Activated CD4-positive, alpha-beta memory T cell treated with anti-CD3 and anti-CD28 coated beads, Interleukin-2, amount 10 ng/mL, durations not matched to agents 7 days and 5 days (primary cell): ENCODE measurements around the gene RASD1. TPM values are rescaled to one million over a fixed set of nuclear protein-coding genes. Genes with fewer than 3 reads are reported as not detected.

Experiments
- CTCF ChIA-PET: fragments of 350-600 bp; sonication (Branson Sonifier 250); formaldehyde crosslinking; loops from one replicate; lab custom pipeline; 2021; ENCODE audit warnings: antibody characterized with exemption, inconsistent platforms; lab: Charles Lee
- POLR2A ChIA-PET: fragments of 350-600 bp; sonication (Branson Sonifier 250); formaldehyde crosslinking; loops from one replicate; lab custom pipeline; 2021; ENCODE audit warnings: antibody characterized with exemption; lab: Charles Lee
- DNase-seq: peaks from one replicate; pipeline ENCODE4 v3.0.0-alpha.2; 2020
- H3K27ac Mint-ChIP-seq: one replicate; pipeline ENCODE4 v1.8.0; 2021; ENCODE audit warnings: mild to moderate bottlenecking, mixed read lengths
- H3K27me3 Mint-ChIP-seq: one replicate; pipeline ENCODE4 v1.8.0; 2021; ENCODE audit warnings: mixed read lengths
- H3K36me3 Mint-ChIP-seq: one replicate; pipeline ENCODE4 v1.8.0; 2021; ENCODE audit warnings: low read depth, mixed read lengths
- H3K4me1 Mint-ChIP-seq: one replicate; pipeline ENCODE4 v1.8.0; 2021; ENCODE audit warnings: mixed read lengths
- H3K4me3 Mint-ChIP-seq: one replicate; pipeline ENCODE4 v1.8.0; 2021; ENCODE audit warnings: mild to moderate bottlenecking, mixed read lengths
- H3K9me3 Mint-ChIP-seq: one replicate; pipeline ENCODE4 v1.8.0; 2021; ENCODE audit warnings: mixed read lengths
- total RNA-seq, 2 experiments: library from RNA; stranded (reverse); gene quantifications; one replicate each; pipeline ENCODE4 v1.2.3, GENCODE V29; 2021

Gene RASD1
- total RNA-seq, 2 experiments from 2014 or later = 1.5 to 2.0 TPM

DNA sequence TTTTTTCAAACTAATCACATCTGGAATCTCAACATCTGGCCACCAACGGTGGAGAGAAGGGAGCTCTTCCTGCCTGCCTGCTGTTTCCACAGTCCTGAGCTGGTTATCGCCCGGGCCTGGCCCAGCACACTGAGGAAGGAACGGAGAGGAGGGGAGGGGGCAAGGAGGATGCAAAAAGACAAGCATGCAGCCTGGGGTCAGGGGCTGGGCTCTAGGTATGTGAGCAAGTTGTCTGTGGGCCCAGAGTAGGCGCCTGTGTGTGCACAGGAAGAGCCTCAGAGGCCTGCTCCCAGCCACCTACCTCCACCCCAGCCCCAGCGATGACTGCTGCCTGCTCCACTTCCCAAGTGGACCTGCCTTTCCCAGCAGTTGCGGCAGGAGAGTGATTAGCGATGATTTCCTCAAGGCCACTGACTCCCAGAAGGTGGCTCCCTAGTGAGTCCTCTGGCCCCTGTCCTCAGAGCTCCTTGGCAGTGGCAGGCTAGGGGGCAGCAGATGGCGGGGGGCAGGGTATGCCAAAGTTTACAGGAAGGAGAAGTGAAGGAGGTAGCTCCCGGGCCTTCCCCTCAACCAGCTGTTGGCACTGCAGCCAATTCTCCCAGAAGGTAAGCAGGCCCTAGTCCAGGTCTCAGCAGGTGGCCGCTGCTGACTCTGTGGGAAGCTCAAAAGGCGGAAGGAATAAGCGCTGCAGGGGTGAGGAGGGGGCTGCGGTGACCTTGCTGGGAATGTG is 27.0 kb upstream of the RASD1 start:
- Mint-ChIP-seq H3K27ac (no peak overlapping the region), H3K36me3 (no peaks in the 10 kb centered on the region), H3K27me3 (no peaks in the 10 kb centered on the region), H3K4me3 (no peak overlapping the region), H3K9me3 (no peaks in the 10 kb centered on the region), H3K4me1 (no peaks in the 10 kb centered on the region)
- no peak for DNase-seq
- CTCF ChIA-PET = no interaction called here
- POLR2A ChIA-PET = no interaction called here

DNA sequence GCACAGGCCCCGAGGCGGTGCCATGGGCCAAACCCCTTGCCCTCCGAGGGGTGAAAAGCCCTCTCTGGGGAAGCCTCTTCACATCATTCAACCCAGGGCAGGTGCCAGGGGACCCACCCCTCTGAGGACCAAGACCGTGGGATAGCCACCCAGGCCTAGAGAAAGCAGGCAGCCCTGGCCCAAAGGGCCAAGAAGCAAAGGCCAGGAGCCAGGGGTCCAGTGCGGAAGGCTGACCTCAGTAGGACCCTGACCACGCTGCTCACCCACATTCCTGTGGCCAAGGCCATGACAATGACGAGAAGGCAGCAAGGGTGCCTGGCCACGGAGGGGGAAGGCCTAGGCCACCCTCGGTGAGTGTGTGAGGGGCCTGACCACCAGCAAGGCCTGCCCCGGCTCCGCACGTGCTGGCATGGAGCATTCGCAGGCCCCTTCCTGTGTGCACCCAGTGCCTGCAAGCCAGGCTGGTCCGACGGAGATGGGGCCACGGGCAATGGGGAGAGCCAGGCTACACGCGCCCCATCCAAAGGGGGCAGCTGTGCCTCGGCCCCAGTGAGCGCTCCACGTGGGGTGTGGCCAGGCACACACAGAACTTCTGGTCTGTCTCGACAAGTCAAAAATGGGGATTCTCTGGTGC is 24.5 kb upstream of the RASD1 start:
- no peak overlapping the region for H3K4me3 Mint-ChIP-seq
- DNase-seq = no peak
- ChIA-PET CTCF (no interaction called here), POLR2A (no interaction called here)
- no peaks in the 10 kb centered on the region for H3K27me3 Mint-ChIP-seq
- no peaks in the 10 kb centered on the region for H3K9me3 Mint-ChIP-seq
- no peaks in the 10 kb centered on the region for H3K36me3 Mint-ChIP-seq
- H3K27ac Mint-ChIP-seq = no peak overlapping the region
- H3K4me1 Mint-ChIP-seq = no peaks in the 10 kb centered on the region

DNA sequence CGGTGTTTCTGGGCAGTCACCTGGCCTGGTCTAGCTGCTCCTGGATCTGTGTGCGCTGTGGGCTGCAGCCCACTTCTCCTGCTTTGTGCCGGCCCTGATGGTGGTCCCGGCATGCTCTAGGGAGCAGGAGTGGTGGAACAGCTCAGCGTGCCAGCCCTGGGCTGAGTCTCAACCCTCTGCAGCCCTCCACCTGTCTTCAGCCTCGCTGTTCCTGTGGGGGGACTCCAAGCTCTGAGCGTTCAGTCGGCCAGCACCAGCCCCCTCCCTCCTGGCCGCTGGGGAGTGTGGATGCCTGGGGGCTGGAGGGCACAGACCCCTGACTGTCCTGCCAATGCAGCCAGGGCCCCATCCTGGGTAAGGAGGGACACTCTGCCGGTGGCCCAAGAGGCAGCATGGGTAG is 23.7 kb upstream of the RASD1 start:
- Mint-ChIP-seq H3K4me1 (no peaks in the 10 kb centered on the region), H3K36me3 (no peaks in the 10 kb centered on the region), H3K4me3 (no peak overlapping the region), H3K27me3 (no peaks in the 10 kb centered on the region), H3K27ac (no peak overlapping the region), H3K9me3 (no peaks in the 10 kb centered on the region)
- ChIA-PET POLR2A (no interaction called here), CTCF (no interaction called here)
- no peak for DNase-seq

DNA sequence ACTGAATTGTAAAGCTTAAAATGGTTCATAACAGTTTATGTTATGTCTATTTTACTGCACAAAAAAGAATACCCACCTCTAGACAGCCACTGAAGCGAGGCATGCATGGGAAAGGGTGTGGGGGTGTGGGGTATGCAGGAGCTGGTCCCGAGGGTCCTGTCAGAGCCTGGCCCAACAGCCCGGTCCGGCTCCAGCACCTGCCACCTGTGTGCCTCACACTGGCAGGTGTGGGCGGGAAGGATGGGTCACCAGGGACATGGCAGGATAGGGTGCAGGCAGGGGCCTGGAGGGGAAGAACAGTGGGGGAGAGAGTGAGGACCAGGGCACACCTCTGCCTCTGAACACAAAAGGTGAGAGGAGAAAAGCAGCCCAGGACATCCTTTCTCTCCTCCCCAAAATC is 22.8 kb upstream of the RASD1 start:
- no peak overlapping the region for H3K4me3 Mint-ChIP-seq
- H3K4me1 Mint-ChIP-seq = no peaks in the 10 kb centered on the region
- no peak for DNase-seq
- H3K36me3 Mint-ChIP-seq = no peaks in the 10 kb centered on the region
- POLR2A ChIA-PET = no interaction called here
- no peaks in the 10 kb centered on the region for H3K27me3 Mint-ChIP-seq
- CTCF ChIA-PET = no interaction called here
- H3K9me3 Mint-ChIP-seq = no peaks in the 10 kb centered on the region
- no peak overlapping the region for H3K27ac Mint-ChIP-seq

DNA sequence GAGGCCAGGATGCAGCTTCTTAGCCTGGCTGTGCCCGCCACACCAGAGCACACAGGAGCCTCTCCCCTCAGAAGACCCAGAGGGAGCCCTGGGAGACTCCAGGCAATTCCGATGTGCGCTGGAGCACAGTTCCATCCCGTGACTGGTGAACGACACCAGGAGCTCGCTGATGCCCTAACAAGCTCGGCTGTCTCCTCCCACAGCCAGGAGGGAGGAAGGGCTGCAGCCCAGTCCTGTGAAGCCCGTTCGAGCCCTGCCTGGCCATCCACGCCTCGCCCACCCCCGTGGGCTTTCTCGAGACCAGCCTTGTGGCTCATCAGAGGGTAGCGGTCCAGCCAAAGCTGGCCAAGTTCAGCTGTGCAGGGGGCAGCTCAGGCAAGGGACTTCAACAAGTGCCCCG is 21.8 kb upstream of the RASD1 start:
- H3K9me3 Mint-ChIP-seq = no peaks in the 10 kb centered on the region
- no peaks in the 10 kb centered on the region for H3K27me3 Mint-ChIP-seq
- DNase-seq = no peak
- H3K27ac Mint-ChIP-seq = no peak overlapping the region
- POLR2A ChIA-PET = no interaction called here
- no peaks in the 10 kb centered on the region for H3K36me3 Mint-ChIP-seq
- CTCF ChIA-PET = no interaction called here
- H3K4me3 Mint-ChIP-seq = no peak overlapping the region
- no peaks in the 10 kb centered on the region for H3K4me1 Mint-ChIP-seq

DNA sequence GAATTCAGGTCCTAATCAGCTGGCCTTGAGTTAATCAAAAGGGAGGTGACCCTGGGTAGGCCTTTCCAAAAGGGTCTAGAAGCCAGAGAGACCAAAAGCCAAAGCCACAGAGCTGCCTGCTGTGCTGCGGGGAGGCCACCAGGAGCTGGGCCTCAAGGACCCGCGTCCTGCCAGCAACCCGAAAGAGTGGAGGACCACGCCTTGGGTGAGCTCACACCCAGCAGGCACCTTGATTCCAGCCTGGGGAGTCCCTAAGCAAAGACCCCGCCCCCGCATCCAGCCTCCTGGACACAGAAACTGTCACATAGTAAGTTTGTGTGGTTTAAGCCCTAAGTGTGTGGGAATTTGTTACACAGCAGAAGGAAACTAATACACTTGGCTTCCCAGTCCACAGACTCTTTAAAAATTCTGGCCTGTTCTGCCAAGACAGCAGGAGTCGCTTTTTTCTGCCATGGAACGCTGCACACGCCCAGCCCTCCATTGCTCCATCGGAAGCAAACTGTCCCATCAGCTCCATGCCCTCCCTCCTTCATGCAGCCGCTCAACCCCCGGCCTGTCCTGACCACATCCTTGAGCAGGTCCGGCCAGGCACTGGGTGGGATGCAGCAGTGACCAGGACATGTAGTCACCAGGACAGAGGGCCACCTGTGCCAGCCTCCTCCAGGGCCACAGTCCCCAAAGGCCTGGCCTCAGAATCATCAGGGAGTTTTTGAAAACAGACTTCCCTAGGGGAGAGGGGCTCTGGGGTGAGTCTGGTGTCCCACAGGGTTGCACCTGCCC is 20.9 kb upstream of the RASD1 start:
- Mint-ChIP-seq H3K9me3 (no peaks in the 10 kb centered on the region), H3K27me3 (no peaks in the 10 kb centered on the region), H3K27ac (no peak overlapping the region), H3K36me3 (no peaks in the 10 kb centered on the region), H3K4me3 (no peak overlapping the region), H3K4me1 (no peaks in the 10 kb centered on the region)
- CTCF ChIA-PET = interaction anchor here (1.0 kb wide), 1 partner anchor 21 kb away, joined by 3 read pairs; the partner anchor contains the start of gene RASD1
- DNase-seq = no peak
- POLR2A ChIA-PET = no interaction called here

DNA sequence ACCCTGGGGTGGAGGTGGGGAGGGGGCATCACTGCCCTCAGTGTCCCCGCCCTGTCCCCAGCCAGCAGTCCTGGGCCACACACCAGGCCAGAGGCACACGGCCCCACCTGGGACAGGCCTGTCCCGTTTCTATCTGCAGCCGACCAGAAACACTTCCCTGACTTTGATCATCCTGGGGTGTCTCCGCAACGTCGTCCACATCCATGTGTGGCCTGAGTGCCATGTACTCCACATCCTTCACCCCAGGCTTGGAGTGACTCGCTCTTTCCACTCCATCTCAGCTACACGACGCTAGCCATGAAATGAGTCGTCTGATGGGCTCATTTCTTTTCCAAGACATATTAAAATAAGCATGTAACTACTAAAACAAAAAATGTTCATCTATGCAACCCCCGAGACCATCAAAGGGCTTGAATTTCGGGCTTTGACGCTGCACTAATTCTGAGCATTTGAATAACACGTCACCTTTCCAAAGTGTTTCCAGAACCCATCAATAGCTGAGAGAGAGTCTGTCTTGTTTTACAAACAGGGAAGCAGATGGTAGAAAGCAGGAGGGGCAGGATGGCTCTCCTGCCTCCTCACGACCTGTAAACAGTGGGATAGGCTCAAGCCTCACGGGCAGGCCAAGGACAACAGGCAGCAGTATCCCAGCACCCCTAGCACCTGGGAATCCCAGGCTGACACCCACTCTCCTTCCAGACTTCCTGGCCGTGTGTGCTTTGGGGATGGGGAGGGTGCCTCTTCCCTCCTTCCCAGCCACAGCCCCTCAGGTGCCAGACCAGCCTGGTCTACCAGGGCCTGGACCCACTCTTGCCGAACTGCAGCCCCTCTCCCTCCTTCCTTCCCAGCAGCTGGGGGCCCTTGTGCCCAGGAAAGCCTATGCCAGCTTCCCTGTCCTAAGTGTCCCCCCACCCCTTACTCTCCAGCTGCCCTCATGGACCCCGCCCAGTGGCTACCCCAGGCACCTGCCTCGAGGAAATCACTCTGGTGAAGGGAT is 20.0 kb upstream of the RASD1 start:
- no peak for DNase-seq
- H3K4me3 Mint-ChIP-seq = no peak overlapping the region
- no peaks in the 10 kb centered on the region for H3K27me3 Mint-ChIP-seq
- no peak overlapping the region for H3K27ac Mint-ChIP-seq
- ChIA-PET POLR2A (no interaction called here), CTCF (no interaction called here)
- no peaks in the 10 kb centered on the region for H3K36me3 Mint-ChIP-seq
- H3K4me1 Mint-ChIP-seq = no peaks in the 10 kb centered on the region
- no peaks in the 10 kb centered on the region for H3K9me3 Mint-ChIP-seq

DNA sequence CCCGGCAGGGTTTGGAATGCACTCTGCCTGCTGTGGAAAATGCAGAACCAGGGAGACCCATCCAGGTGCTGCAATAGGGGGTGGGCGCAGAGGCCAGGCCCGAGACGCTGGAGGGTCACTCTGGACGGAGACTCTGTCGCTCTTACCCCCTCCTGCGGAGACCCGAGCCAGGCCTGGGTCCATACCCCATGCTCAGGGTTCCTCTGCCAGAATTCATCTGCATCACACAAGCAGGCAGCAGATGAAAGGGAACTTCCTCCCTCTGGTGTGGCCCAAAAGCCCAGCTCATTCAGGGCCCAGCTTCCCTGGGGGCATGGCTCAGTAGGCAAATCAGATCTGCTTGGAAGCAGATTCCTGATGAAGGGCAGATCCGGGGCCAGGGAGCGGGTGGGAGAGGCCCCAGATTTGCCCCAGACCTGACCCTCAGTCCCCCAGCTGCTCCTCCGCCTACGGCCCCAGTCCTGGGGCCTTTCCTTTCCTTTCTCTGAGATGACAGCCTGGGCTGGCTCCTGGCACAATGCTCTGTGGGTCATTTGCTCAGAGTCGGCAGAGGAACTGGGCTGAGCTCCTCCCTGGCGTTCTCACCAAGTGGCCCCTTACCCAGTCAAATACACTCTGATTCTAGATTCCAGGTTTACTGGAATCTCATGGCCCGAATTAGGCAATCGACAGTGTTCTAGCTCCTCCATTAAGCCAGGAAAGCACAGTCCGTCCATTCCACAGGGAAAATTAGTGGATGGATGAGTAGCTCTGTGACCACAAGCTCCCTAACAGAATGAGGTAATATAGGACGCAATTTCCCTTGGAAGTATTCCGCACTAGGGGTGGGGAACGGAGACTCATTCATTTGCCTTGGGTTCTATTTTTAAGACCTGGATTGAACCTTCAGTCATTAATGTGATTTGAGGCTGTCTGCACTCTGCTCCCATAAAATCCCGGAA is 19.1 kb upstream of the RASD1 start:
- Mint-ChIP-seq H3K27me3 (no peaks in the 10 kb centered on the region), H3K4me3 (no peak overlapping the region), H3K36me3 (no peaks in the 10 kb centered on the region), H3K9me3 (no peaks in the 10 kb centered on the region), H3K27ac (no peak overlapping the region), H3K4me1 (peaks cover 7% of the 10 kb centered on the region)
- CTCF ChIA-PET = interaction anchor here (0.6 kb wide), 1 partner anchor 128 kb away, joined by 4 read pairs; no protein-coding TSS in a partner anchor
- no peak for DNase-seq
- POLR2A ChIA-PET = no interaction called here

DNA sequence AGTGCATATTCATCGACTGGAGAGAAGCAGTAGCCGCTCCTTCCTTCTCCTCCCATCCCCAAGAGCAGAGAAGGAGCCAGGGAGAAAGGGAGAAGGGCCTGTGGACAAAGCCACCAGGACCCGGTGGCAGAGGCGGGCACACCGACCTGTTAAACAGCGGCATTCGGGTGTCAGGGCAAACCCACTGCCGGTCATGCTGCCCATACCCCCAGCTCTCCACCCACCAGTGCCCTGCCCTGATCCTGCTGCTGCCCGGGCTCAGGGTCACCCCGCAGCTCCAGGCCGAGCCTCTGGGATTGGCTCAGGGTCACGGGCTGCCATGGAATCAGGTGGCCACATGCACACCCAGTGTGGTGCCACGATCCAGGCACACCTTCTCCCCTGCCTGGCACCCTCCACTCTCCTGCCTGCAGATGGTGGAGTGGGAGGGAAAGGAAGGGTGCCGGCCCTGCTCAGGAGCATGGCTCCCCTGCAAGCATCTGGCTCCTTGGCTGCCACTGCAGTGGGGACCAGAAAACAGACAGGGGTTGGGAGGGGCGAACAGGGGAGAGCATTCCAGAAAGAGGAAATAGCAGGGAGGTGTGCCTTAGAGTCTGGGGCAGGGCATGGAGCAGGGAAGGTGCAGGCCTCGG is 18.3 kb upstream of the RASD1 start:
- Mint-ChIP-seq H3K27ac (no peak overlapping the region), H3K4me3 (no peak overlapping the region), H3K27me3 (no peaks in the 10 kb centered on the region), H3K4me1 (peaks cover 9% of the 10 kb centered on the region), H3K36me3 (no peaks in the 10 kb centered on the region), H3K9me3 (no peaks in the 10 kb centered on the region)
- ChIA-PET CTCF (interaction anchor here (0.6 to 1.3 kb wide), 2 partner anchors 17 to 128 kb away, joined by 3 to 4 read pairs; no protein-coding TSS in a partner anchor), POLR2A (no interaction called here)
- DNase-seq = no peak

DNA sequence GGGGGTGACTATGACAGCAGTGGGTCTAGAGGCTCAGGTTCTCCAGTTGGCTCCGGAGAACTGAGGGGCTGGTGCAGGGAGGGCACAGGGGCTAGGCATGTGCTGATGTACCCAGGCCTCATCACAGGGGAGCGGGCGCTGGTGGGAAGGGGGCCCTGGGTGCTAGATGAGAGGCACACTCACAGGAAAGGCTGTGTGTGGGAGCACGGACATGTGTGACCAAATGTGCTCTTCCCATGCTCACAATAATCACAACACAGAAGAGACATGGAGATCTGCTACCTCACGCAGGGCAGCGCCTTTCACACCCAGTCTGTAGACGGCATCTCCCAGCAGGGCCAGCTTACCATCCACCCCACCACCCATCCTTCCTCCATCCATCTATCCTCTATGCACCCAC is 17.4 kb upstream of the RASD1 start:
- POLR2A ChIA-PET = no interaction called here
- CTCF ChIA-PET = interaction anchor here (1.3 kb wide), 1 partner anchor 17 kb away, joined by 3 read pairs; no protein-coding TSS in a partner anchor
- Mint-ChIP-seq H3K4me3 (no peak overlapping the region), H3K27ac (no peak overlapping the region), H3K36me3 (no peaks in the 10 kb centered on the region), H3K27me3 (no peaks in the 10 kb centered on the region), H3K9me3 (no peaks in the 10 kb centered on the region), H3K4me1 (peaks cover 9% of the 10 kb centered on the region)
- no peak for DNase-seq

DNA sequence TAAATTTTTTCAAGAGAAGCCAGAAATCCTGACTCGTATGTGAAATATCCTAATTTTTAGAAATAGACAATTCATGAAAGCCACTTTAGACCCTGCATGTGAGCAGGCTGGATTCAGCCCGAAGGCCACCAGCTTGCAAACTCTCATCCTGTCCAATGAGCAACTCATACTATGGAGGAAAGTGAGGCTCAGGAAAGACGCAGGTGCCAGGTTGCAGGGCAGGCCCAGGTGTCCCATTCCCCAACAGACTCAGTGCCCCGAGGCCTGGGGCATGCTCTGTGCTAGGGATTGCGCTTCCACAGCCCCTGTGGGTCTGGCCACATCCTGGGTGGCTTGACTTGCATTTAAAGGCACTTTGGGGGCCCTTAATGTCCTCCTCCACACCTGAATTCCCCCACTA is 16.7 kb upstream of the RASD1 start:
- no peak for DNase-seq
- no peaks in the 10 kb centered on the region for H3K9me3 Mint-ChIP-seq
- peaks cover 9% of the 10 kb centered on the region for H3K4me1 Mint-ChIP-seq
- H3K27me3 Mint-ChIP-seq = no peaks in the 10 kb centered on the region
- H3K27ac Mint-ChIP-seq = no peak overlapping the region
- CTCF ChIA-PET = no interaction called here
- POLR2A ChIA-PET = interaction anchor here (0.6 kb wide), 1 partner anchor 659 kb away, joined by 3 read pairs; no protein-coding TSS in a partner anchor
- H3K4me3 Mint-ChIP-seq = no peak overlapping the region
- no peaks in the 10 kb centered on the region for H3K36me3 Mint-ChIP-seq
